ENCODE data around the gene TRRAP. TPM values are rescaled to one million over a fixed set of nuclear protein-coding genes. Genes with fewer than 3 reads are reported as not detected.

The TRRAP gene
- polyA plus RNA-seq, 1 donor from 2014 or later = 12.9 TPM

DNA sequence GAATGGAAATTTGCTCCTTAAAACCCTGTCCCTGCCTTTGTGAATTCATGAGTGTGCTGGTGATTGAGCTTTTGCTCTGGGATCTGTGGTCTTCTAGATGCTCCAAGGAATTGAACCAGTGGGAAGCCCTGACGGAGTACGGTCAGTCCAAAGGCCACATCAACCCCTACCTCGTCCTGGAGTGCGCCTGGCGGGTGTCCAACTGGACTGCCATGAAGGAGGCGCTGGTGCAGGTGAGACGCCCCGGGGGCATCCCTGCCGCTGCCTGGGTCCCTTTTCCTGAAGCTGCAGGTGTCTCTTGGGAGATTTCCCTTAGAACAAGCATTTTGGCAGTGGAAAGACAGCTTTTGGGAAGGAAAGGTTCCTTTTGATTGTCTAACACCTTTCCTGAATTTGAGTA lies 100.3 kb downstream of the TRRAP start:
- Histone ChIP-seq H3K36me3 (ENCODE audit: insufficient read depth, low read length) (peaks cover 3% of the 10 kb centered on the region), H3K9ac (ENCODE audit: low read length) (no peak overlapping the region), H3K79me2 (replicated peaks; ENCODE audit: insufficient read depth, low read length) (no peaks in the 10 kb centered on the region), H3K4me2 (ENCODE audit: low read length) (no peak overlapping the region), H3K9me2 (ENCODE audit: insufficient read depth, low read length) (no peaks in the 10 kb centered on the region), H4K20me1 (ENCODE audit: insufficient read depth) (no peaks in the 10 kb centered on the region), H3K27me3 (ENCODE audit: insufficient read depth, low read depth, low read length) (no peaks in the 10 kb centered on the region), H3K4me3 (ENCODE audit: low read length) (no peak overlapping the region), H3K9me3 (ENCODE audit: low read length) (no peaks in the 10 kb centered on the region), H2AFZ (ENCODE audit: low read depth, low read length) (no peak overlapping the region), H3F3A (ENCODE audit: insufficient read depth, low read length, poor library complexity, severe bottlenecking) (no peaks in the 10 kb centered on the region), H3K27ac (ENCODE audit: low read length) (no peak overlapping the region)
- TF ChIP-seq EZH2 (IDR thresholded peaks at IDR 0.05; ENCODE audit: borderline replicate concordance, insufficient read depth, low read length, poor library complexity, severe bottlenecking) = no peak
- TF ChIP-seq, protein P1, sequence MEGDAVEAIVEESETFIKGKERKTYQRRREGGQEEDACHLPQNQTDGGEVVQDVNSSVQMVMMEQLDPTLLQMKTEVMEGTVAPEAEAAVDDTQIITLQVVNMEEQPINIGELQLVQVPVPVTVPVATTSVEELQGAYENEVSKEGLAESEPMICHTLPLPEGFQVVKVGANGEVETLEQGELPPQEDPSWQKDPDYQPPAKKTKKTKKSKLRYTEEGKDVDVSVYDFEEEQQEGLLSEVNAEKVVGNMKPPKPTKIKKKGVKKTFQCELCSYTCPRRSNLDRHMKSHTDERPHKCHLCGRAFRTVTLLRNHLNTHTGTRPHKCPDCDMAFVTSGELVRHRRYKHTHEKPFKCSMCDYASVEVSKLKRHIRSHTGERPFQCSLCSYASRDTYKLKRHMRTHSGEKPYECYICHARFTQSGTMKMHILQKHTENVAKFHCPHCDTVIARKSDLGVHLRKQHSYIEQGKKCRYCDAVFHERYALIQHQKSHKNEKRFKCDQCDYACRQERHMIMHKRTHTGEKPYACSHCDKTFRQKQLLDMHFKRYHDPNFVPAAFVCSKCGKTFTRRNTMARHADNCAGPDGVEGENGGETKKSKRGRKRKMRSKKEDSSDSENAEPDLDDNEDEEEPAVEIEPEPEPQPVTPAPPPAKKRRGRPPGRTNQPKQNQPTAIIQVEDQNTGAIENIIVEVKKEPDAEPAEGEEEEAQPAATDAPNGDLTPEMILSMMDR (IDR thresholded peaks at IDR 0.05; ENCODE audit: poor library complexity, severe bottlenecking) = no peak
- no peak for TF ChIP-seq SMC3 (conservative IDR thresholded peaks at IDR 0.05; ENCODE audit: poor library complexity)
- TF ChIP-seq RAD21 (conservative IDR thresholded peaks at IDR 0.05) = no peak
- TF ChIP-seq TAF1 (IDR thresholded peaks at IDR 0.05; ENCODE audit: low read depth) = no peak
- TF ChIP-seq POLR2AphosphoS5 (IDR thresholded peaks at IDR 0.05) = no peak
- no peak for TF ChIP-seq EP300 (conservative IDR thresholded peaks at IDR 0.05; ENCODE audit: poor library complexity, severe bottlenecking)
- TF ChIP-seq REST (IDR thresholded peaks at IDR 0.05; ENCODE audit: borderline replicate concordance) = no peak
- TF ChIP-seq MXI1 (conservative IDR thresholded peaks at IDR 0.05; ENCODE audit: poor library complexity, severe bottlenecking) = no peak

DNA sequence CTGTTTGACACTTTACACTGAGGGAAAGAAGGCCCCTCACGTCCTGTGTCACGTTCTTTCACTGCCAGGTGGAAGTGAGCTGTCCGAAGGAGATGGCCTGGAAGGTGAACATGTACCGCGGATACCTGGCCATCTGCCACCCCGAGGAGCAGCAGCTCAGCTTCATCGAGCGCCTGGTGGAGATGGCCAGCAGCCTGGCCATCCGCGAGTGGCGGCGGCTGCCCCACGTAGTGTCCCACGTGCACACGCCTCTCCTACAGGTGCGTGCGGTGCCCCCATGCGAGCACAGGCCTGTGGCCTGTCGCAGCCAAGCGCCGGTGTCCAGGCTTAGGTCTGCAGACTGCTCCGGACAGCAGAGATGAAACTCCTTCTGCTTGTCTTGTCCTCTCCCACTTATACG lies 103.4 kb downstream of the TRRAP start:
- no peak overlapping the region for H3K9ac ChIP-seq (ENCODE audit: low read length)
- no peaks in the 10 kb centered on the region for H3K27me3 ChIP-seq (ENCODE audit: insufficient read depth, low read depth, low read length)
- H3K9me2 ChIP-seq (ENCODE audit: insufficient read depth, low read length) = no peaks in the 10 kb centered on the region
- TF ChIP-seq EP300 (conservative IDR thresholded peaks at IDR 0.05; ENCODE audit: poor library complexity, severe bottlenecking) (no peak), TAF1 (IDR thresholded peaks at IDR 0.05; ENCODE audit: low read depth) (no peak), POLR2AphosphoS5 (IDR thresholded peaks at IDR 0.05) (no peak), MXI1 (conservative IDR thresholded peaks at IDR 0.05; ENCODE audit: poor library complexity, severe bottlenecking) (no peak), EZH2 (IDR thresholded peaks at IDR 0.05; ENCODE audit: borderline replicate concordance, insufficient read depth, low read length, poor library complexity, severe bottlenecking) (no peak), SMC3 (conservative IDR thresholded peaks at IDR 0.05; ENCODE audit: poor library complexity) (no peak), RAD21 (conservative IDR thresholded peaks at IDR 0.05) (no peak), REST (IDR thresholded peaks at IDR 0.05; ENCODE audit: borderline replicate concordance) (no peak)
- TF ChIP-seq, protein P1 (IDR thresholded peaks at IDR 0.05; ENCODE audit: poor library complexity, severe bottlenecking) = no peak
- no peak overlapping the region for H3K4me2 ChIP-seq (ENCODE audit: low read length)
- H3K36me3 ChIP-seq (ENCODE audit: insufficient read depth, low read length) = peaks cover 10% of the 10 kb centered on the region
- H2AFZ ChIP-seq (ENCODE audit: low read depth, low read length) = no peak overlapping the region
- H4K20me1 ChIP-seq (ENCODE audit: insufficient read depth) = no peaks in the 10 kb centered on the region
- no peaks in the 10 kb centered on the region for H3F3A ChIP-seq (ENCODE audit: insufficient read depth, low read length, poor library complexity, severe bottlenecking)
- peaks cover 4% of the 10 kb centered on the region for H3K9me3 ChIP-seq (ENCODE audit: low read length)
- no peak overlapping the region for H3K27ac ChIP-seq (ENCODE audit: low read length)
- no peaks in the 10 kb centered on the region for H3K79me2 ChIP-seq (replicated peaks; ENCODE audit: insufficient read depth, low read length)
- H3K4me3 ChIP-seq (ENCODE audit: low read length) = no peak overlapping the region

Measured in neural cell (in vitro differentiated cells).